ENCODE measurements around the gene CCDC192.
"Not testable (repeated sequence)": the region's sequence is repeated elsewhere in the genome, so short reads cannot be mapped to it uniquely, and the experiment has no call there.

The CCDC192 gene, protein sequence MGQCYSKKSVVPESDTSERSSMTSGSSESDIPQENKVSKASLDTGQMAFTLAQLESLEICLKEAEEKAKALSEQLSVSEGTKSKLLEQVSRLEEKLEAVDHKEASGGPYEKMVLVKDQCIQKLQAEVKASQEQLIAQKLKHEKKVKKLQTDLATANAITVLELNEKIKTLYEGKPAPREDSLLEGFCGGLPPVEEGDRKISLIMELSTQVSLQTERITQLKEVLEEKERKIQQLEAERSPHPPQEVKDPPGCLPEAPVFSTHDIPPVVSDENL

DNA sequence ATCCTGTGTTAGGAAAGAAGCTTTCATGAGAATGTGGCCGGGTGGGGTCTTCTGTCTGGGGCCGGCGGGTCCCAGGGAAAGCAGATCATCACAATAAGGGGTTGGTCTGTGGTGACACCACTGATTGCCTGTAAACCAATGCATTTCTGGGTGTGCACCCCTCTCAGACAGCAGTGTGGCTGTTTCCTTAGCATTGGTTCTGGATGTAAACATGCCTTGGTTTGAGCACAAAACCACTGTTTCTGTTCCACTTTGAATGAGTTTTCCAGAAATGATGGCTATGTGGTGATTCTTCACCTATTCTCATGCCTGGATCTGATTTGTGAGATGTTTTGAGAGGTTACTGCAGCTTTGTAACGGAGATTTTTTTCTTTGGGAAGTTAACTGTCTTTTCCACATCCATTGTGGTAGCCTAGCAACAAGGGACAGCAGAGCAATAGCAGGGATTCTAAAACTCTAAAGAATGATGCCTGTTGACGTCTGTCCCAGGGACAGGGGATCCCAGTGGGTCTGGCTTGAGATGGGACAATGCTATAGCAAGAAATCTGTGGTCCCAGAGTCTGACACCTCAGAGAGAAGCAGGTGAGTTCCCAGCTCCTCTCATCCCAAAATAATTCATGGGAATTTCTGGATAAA lies at the start of gene CCDC192:
CCDC192 (plus strand) TSS at position 466 of the 636 bp plus-strand sequence; CDS start at position 521, 55 bp downstream.
- DNase-seq: no peak

DNA sequence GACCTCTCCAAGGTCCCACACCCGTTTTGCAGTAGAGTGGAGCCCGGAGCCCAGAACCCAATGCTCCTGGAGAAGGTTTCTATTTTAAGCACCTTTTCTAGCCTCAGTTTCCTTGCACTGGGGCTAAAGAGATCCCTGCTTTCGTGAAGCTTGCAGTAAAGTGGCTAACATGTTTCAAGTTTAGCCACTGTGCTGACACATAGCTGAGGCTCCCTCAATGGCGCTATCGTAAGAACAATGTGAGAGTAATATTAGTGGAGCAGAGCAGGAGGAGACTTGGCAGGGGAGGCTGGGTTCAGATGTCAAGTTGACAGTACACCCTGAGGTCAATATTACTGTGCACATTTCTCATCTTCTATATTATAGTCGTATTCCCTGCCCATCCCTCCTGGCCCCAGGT lies 46.4 kb upstream of the CCDC192 start:
- no peak for DNase-seq

DNA sequence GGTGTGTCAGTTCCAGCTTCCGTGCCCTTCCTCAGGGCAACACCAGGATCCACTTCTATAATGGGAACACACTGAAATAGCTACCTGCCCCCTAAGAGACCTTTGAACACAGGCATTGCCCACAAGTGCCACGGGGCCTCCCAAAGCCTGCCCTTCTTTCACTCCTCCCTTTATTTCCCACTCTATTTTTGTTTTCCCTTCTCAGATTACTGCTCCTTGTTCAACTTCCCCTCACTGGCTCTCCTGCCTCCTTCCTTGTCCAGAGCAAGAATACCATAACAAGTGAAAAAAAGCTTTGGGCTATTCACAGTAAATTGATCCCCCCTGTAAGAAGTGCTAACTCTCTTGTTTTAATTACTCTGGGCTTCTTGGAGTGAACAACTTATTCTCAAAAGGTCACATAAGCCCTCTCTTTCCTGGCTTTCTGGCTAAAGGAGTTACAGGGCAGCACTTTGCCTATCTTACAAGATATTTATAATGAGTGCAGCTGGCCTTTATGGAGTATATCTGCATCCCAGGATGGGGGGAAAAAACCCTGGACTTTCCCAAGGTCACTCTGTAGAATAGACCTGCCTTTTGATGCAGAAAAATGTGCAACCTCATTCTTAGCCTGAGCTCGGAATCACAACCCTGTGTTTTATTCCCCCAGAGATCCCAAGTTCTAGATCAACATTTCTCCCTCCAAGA lies 43.0 kb upstream of the CCDC192 start:
- DNase-seq: no peak

DNA sequence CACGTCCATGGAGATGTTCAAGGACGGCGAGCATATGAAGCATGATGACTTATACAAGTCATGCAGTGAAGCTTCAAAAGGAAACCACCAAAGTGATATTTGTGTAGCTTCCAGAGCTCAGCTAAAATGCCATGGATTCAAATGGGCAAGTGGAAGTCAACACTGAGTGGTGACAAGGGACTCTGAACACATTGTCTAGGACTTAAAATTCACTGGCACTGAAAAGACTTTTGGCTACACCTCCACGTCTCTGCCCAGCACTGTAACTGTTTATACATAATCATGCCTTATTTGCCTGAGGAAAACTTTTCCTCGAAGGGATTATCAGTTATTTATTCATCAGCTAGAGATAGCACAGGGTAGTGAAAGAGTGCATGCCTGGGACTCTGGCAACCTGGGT lies 39.1 kb upstream of the CCDC192 start:
- no peak for DNase-seq

DNA sequence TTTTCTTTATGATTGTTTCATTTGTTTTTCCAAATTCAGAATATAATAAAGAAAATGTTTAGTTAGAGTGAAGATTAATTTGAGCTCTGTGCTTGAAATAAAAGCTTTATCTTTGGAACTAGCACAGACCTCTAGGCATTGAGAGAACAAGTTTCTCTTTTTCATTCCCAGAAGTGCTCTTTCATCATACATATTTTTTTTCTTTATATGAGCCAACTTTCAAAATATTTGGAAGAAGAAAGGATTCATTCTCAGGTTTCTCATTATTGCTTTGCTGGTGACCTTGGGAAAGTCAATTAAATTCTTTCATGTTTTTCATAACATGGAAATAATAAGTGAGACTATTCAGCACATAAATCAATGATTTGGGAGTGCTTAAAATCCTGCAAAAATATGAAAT lies 37.5 kb upstream of the CCDC192 start:
- no peak for DNase-seq

DNA sequence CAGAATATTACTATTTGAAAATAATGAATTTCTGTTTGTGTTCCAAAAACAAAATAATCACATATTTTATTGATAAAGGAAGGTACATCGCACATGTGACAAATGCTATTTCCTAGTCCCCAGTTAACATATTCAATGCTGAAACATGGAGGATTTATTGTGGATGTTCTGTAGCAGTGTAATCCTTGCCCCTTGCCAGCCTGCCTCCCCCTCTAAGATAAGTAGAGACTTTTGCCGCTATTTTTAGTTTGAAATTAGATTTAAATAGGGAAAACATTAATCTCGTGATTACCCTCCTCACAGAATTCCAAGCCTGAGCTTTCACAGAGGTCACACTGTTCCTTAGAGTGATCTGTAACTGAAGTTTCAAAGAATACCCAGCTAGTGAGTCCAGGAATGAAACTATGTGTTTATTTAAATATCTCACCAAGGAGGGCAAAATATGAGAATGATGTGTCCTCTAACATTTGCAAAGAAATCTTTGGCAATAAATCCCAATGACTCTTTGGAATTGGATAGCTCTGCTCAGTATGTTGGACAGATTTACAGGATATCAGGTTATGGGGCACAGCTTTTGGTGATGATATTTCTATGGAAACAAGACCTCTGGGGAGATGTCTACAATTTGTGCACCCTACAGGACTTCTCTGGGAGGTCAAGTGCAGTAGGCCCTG lies 37.0 kb upstream of the CCDC192 start:
- no peak for DNase-seq

DNA sequence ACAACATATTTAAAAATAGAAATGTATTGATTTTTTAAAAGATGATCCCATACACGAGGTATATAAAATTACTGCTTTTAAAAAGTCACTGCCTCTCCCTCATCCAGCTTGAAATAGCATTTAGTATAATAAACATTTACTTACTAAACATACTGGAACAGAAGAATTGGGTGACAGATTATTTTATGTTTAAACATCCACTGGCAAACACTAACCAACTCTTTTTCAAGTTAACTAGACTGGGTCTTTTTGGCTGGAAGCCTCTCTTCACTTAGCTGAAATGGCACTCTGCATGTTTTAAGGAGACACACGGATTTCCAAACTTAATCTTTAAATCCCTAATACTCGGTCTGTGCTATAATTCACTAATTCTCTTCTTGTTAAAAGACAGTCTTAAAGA lies 35.3 kb upstream of the CCDC192 start:
- DNase-seq: no peak

DNA sequence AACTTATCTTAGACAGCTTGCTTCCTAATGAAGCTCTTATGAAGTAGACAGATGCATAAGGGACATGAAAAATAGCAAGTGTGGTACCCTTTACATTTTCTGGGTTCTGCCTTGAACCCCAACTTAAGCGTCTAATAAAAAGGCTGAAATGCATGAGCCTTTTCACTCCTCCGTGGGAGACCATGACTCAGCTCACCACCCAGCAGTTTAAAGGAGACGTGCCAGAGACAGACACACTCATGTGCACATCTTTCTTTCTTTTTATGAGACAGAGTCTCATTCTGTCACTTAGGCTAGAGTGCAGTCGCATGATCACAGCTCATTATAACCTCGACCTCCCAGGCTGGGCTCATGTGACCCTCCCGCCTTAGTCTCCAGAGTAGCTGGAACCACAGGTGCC lies 32.0 kb upstream of the CCDC192 start:
- DNase-seq: no peak

DNA sequence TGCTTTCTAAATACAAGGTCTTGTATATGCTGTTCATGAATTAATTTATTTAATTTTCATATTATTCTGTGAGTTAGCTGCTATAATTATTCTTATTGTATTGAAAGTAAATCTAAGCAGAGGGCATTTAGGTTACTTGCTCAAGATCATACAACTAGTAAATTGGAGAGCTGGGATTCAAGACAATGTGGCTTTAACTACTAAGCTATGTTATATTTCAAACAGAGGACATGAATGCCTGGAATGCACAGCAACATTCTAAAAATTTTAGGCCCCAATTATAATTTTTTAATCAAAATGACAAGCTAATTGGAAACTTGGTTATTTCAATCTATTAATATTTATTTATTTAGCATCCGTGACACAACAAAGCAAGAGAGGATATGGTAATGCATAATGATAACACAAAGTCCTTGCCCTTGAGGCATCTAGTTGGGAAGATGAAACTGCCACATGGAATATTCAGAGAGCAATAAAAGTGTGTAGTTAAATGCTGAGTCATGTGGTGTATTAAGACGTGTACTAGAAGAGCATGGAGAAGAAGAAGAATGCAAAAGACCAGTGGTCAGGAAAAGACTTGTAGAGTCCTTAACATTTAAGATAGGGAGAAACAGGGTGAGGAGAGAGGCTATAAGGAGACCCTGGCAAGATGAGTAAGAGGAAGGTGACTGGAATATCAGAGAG lies 29.9 kb upstream of the CCDC192 start:
- no peak for DNase-seq

DNA sequence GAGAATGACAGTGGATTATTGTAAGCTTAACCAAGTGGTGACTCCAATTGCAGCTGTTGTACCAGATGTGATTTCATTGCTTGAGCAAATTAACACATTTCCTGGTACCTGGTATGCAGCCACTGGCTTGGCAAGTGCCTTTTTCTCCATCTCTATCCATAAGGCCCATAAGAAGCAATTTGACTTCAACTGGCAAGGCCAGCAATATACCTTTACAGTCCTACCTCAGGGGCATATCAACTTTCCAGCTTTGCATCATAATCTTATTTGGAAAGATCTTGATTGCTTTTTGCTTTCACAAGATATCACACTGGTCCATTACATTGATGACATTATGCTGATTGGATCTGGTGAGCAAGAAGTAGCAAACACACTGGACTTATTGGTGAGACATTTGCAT lies 26.2 kb upstream of the CCDC192 start:
- DNase-seq: not testable (repeated sequence)

DNA sequence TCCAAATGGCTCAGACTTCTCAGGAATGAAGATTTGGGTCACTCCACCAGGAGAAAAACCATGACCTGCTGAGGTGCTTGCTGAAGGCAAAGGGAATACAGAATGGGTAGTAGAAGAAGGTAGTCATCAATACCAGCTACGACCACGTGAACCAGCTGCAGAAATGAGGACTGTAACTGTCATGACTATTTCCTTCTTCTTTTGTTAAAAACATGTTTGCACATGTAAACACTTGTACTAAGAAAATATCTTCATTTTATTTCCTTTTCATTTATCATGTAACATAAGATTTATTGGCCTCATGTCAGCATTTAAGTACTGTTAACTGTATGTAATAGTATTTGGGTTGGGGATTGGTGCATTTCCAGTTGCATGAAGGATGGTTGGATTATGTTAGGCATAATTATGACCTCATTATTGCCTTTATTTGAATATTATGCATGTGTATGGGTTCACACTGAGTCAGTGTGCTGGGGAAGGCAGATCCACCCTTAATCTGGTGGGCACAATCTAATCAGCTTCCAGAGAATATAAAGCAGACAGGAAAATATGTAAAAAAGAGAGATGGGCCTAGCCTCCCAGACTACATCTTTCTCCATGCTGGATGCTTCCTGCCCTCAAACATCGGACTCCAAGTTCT lies 23.4 kb upstream of the CCDC192 start:
- not testable (repeated sequence) for DNase-seq

DNA sequence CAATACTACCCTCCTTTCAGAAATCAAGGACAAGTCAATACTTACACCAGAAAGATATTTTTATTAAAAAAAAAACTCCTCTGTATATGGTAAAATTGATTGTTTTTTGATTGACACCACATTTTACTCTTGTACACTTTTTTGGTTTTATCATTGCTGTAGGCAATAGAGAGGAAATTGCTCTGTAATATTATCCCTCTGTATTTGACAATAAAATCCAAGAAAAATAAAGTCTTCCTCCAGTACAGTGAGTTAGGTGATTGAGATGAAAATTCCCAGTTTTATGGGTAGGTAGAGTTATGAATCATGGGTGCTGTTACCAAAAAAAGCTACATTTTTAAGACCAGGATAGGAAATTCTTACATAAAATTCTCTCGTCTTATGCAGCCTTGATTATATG lies 22.6 kb upstream of the CCDC192 start:
- DNase-seq: no peak

DNA sequence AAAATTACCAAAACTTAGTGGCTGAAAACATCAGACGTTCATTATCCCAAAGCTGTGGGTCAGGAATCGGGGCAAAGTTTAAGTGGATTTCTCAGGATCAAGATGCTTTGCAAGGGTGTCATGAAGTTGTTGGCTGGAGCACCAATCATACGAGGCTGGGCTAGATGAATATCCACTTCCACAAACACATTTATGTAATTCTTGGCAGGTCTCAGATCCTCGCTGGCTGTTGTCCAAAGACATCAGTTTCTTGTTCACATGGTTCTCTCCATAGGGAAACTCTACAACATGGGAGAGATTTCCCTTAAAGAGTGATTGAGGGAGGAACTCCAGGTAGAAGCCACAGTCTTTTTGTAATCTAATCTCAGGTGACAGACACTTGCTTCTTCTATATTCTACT lies 20.2 kb upstream of the CCDC192 start:
- DNase-seq: no peak

DNA sequence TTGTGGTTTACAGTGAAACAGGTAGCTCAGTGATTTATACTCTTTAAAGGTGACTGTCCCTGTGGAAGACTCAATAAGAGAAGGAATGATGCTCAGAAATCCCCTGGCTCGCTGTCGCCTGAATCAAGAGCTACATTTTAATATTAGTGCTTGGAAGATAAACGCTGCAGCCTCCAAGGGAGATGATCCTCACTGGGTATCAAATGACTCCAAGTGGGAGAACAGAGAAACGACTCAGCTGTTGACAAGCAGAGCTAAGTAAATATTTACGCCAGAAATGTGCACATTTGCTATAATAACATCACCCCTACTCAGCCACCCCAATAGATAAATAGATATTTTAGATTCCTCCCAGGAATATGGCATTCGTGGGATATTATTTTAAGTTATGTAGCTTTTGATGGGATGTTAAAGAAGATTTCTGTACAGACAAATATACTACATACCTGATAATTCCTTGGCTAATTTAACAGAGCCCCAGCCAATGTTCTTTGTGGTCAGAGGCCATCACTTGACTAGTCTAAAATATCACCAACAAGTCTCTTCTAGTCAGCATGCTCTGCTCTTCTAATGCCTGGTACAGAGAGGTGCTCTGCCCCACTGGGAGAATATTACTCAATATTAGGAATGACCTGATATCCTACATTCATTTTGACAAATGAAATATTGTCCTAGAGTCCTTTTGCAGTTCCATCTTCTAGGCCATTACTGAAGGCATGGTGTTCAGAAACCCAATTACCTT lies 18.3 kb upstream of the CCDC192 start:
- no peak for DNase-seq

DNA sequence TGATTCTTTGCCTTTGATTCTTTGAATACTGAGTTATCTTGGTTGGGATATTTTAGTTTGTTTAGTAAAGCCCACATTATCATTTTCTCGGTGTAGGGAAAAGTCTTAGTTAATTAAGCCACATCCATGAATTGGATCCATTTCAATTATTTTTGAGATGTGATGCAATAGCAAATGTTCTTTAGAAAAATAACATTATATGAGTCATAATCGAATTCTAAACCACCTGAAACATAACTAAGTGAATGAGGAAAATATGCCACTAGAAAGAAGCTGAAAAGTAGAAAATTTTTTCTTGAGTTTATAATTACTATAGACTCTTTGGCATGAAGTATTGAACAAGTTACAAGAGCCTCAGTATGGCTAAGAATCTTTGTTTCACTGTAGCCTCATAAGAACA lies 17.5 kb upstream of the CCDC192 start:
- DNase-seq: no peak

DNA sequence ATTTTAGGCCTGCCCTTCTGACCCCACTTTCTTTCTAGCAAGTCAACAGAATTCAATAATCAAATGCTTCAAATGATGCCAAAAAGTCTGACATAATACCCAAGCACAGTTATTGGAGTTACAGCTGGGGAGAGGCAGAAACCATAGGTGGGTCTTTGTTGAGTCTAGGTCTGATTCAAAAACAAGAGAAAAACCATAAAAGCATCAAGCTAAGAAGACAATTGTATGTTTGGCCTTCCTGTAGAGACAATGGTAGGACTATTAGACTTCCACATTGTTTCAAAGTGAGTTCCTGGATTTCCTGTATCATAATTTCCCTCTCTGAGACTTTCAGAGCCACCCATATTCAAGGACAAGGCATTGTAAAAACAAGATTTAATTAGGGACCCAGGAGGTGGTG lies 16.8 kb upstream of the CCDC192 start:
- DNase-seq: no peak

DNA sequence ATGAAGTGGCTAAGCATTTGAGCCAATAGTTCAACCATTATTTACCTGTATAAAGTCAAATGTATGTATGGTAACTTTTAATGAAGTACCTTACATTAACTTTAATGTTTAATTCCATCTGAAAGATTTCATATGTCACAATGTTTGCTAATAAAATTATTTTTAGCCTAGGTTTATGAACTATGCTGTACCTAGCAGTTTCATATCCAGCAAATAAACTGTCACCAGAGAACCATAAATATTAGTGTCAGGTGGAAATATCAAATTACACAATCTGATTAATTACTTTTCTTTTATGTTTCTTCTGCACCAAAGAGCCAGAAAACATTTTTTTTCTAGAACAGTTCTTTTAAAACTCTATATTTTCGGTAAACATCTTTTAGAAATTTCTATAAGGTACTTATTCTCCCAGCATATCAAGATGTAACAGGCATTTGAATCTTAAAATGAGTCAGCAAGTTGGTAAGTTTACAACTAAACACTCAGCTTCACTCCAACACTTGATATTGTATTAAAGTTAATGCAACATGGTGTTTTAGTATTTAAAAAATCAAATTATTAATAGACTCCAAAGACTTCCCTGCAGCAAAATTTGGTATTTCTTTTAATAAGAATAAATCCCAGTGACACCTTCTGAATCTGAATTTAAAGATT lies 8.5 kb upstream of the CCDC192 start:
- DNase-seq: no peak

DNA sequence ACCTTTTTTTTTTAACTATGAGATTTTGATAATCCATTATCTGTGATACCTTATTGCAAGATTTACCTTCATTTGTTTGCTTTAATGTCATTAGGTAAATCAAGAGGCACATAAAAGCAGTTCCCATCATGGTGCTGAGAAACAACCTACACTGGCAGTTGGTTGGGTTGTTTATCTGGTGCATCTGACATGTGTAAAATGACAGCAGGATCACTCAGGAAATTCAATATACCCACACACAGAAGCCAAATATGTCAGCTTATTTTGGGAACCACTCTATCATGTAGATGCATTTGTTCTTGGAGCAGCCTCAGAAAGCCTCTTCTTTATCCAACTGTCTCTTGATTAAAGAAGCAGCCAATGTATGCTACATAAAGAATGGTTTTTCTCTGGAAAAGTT lies 7.8 kb upstream of the CCDC192 start:
- DNase-seq: no peak

DNA sequence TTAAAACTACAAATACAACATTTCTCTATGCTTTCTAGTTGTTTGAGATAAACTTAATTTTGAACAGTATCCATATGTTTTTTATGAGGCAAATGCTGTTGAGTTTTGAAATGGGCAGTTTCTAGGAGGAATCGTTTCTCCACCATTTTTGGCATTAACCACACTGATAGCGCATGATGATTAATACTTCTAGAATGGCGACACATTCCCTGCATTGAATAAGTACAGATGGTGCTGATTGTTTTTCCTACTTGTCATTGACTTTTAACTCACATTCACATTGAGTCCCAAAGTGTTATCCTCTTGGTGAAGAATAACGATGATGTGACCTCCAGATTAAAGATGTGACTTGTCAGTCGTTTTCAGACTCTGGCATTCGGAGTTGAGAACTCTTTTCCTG lies 6.5 kb upstream of the CCDC192 start:
- no peak for DNase-seq

DNA sequence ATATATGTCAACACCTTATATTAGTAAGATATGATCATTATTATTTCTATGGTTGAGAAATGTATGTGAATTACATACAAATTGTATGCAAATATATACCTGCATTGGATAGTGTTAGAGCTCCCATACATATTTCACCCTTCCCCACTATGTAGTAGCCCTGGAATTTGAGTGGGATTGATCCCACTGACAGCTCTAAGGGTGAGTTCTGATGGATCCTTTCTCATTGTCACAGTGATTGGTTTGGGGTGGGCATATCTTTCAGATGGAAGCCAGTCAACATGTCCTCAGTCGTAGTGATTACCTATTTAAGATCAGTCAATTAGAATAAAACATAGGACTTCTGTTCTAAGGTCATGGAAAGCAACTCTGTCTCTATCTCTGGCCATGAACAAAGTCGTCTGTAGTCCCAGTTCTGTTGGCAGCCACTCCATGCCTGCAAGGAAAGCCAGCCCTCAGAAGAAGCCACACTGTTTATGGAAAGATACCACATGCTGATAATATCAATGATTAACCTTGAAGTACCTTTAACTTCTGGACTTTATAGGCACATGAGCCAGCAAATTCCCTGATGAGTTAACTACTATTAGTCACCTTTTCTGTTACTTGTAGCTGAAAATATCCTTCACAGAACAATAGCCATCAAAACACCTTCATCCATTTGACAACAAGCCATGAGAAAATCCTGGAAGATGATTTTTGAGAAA lies 5.1 kb upstream of the CCDC192 start:
- no peak for DNase-seq

DNA sequence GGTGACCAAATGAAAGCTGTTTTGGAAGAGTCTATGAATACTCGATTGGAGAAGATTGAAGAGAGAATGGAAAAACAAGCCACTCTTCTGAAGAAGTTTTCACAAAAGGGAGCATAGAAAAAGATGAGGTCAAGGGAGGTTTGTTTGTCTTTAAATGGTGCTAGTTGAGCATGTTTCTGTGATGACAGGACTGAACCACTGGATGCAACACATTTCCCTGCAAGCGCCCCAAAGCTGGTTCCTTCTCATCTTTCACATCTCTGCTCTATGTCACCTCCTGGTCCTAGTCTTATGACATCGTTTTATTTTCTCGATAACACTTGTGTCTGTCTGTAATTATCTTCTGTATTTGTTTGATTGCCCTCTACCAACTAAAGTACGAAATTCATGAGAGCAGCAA lies 3.8 kb upstream of the CCDC192 start:
- no peak for DNase-seq
